Kidney epithelial cell (primary cell): ENCODE results near the gene SLC30A7. TPM values are rescaled to one million over a fixed set of nuclear protein-coding genes. Genes with fewer than 3 reads are reported as not detected.
"Not testable (repeated sequence)": the region's sequence is repeated elsewhere in the genome, so short reads cannot be mapped to it uniquely, and the experiment has no call there.

Experiments used
- DNase-seq: peaks from one replicate; pipeline ENCODE4 v3.0.0-alpha.2; 2010; ENCODE audit warnings: low read depth
- H3K27me3 ChIP-seq: 2 replicates; pipeline ENCODE4 v1.6.0; 2011; ENCODE audit warnings: low read length; ENCODE audit not compliant: control insufficient read depth, insufficient read depth
- H3K36me3 ChIP-seq: 2 replicates; pipeline ENCODE4 v1.5.1; 2011; ENCODE audit warnings: low read length; ENCODE audit not compliant: control insufficient read depth, insufficient read depth
- H3K4me3 ChIP-seq: 2 replicates; pipeline ENCODE4 v1.5.1; 2011; ENCODE audit warnings: low read depth, mild to moderate bottlenecking, control low read depth, low read length
- total RNA-seq: library from RNA; depleted of rRNA; stranded (reverse); fragments of >200 nt; gene quantifications from 2 replicates; pipeline ENCODE4 v1.2.3, GENCODE V29; 2015
- TF ChIP-seq, protein P1 (sequence below): IDR thresholded peaks from 2 replicates; pipeline ENCODE4 v1.5.1; 2011; ENCODE audit warnings: mild to moderate bottlenecking, moderate library complexity, low read length, control low read depth, inconsistent platforms; ENCODE audit not compliant: insufficient read depth, poor library complexity, severe bottlenecking

The SLC30A7 gene
- total RNA-seq, 1 donor from 2014 or later, result 40.1 TPM

- H3K27me3 ChIP-seq, result no peaks in the 10 kb centered on the region
- no peak for DNase-seq
- no peaks in the 10 kb centered on the region for H3K36me3 ChIP-seq
- TF ChIP-seq, protein P1, sequence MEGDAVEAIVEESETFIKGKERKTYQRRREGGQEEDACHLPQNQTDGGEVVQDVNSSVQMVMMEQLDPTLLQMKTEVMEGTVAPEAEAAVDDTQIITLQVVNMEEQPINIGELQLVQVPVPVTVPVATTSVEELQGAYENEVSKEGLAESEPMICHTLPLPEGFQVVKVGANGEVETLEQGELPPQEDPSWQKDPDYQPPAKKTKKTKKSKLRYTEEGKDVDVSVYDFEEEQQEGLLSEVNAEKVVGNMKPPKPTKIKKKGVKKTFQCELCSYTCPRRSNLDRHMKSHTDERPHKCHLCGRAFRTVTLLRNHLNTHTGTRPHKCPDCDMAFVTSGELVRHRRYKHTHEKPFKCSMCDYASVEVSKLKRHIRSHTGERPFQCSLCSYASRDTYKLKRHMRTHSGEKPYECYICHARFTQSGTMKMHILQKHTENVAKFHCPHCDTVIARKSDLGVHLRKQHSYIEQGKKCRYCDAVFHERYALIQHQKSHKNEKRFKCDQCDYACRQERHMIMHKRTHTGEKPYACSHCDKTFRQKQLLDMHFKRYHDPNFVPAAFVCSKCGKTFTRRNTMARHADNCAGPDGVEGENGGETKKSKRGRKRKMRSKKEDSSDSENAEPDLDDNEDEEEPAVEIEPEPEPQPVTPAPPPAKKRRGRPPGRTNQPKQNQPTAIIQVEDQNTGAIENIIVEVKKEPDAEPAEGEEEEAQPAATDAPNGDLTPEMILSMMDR, result no peak
- no peak overlapping the region for H3K4me3 ChIP-seq
Observed at GRCh38 chr1:100950337-100950736, 54.4 kb downstream of the SLC30A7 start.

GRCh38 chr1:100950781-100951180 is 54.9 kb downstream of the SLC30A7 start:
- TF ChIP-seq, protein P1, result no peak
- H3K4me3 ChIP-seq, result no peak overlapping the region
- DNase-seq, result peak; percentile 21
- no peaks in the 10 kb centered on the region for H3K36me3 ChIP-seq
- H3K27me3 ChIP-seq, result no peaks in the 10 kb centered on the region

- Histone ChIP-seq H3K36me3 (no peaks in the 10 kb centered on the region), H3K4me3 (no peak overlapping the region), H3K27me3 (no peaks in the 10 kb centered on the region)
- TF ChIP-seq, protein P1, result no peak
- no peak for DNase-seq
Observed at GRCh38 chr1:100952104-100952745, 56.3 kb downstream of the SLC30A7 start.

DNA sequence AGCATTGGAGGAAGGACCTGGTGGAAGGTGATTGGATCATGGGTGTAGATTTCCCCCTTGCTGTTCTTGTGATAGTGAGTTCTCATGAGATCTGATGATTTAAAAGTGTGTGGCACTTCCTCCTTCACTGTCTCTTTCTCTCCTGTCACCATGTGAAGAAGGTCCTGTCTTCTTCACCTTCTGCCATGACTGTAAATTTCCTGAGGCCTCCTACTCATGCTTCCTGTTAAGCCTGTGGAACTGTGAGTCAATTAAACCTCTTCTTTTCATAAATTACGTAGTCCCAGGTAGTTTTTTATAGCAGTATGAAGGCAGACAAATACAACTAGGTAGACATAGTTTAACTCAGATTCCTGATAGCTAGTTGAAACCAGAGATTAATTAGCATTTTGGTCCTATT is 57.1 kb downstream of the SLC30A7 start:
- not testable (repeated sequence) for DNase-seq, H3K27me3 ChIP-seq, H3K4me3 ChIP-seq, H3K36me3 ChIP-seq

GRCh38 chr1:100953960-100954730 is 58.3 kb downstream of the SLC30A7 start:
- Histone ChIP-seq H3K27me3 (no peaks in the 10 kb centered on the region), H3K36me3 (no peaks in the 10 kb centered on the region), H3K4me3 (no peak overlapping the region)
- no peak for DNase-seq
- TF ChIP-seq, protein P1, result no peak

DNA sequence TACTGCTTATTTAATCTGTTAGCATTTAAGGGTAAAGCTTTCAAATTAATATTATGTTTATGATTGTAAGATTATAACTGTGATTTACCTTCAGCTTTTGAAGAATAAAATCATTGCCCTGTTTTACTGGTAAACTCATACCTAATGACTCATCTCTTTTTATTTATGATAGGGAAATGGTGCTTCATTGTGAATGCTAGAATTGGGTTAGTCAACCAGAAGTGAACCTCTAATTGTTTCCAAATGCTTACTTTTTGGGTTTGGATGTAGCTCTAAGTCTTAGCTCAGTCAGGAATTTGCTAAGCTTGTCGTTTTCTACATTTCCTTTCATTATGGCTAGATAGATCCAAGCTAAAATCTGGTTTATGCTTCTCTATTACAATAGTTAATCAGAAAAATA is 59.4 kb downstream of the SLC30A7 start:
- DNase-seq, result no peak
- TF ChIP-seq, protein P1, result no peak

More for the DNA sequence above, 59.4 kb downstream of the SLC30A7 start:
- Histone ChIP-seq H3K27me3 (no peaks in the 10 kb centered on the region), H3K36me3 (no peaks in the 10 kb centered on the region), H3K4me3 (no peak overlapping the region)
